B cell (primary cell): ENCODE results near the gene HOXA10. TPM values are rescaled to one million over a fixed set of nuclear protein-coding genes. Genes with fewer than 3 reads are reported as not detected.

Source experiments
- ATAC-seq: fragments of 200-7000 bp; cut with Tn5 transposase; one replicate; pipeline ENCODE4 v1.10.0; 2021; ENCODE audit warnings: low read depth, mild to moderate bottlenecking, moderate number of reproducible peaks, moderate library complexity
- CTCF ChIA-PET: fragments of 350-600 bp; sonication (Branson Sonifier 250); formaldehyde crosslinking; loops from one replicate; lab custom pipeline; 2021; ENCODE audit warnings: antibody characterized with exemption, inconsistent platforms; lab: Charles Lee
- POLR2A ChIA-PET: fragments of 350-600 bp; sonication (Branson Sonifier 250); formaldehyde crosslinking; loops from one replicate; lab custom pipeline; 2021; ENCODE audit warnings: antibody characterized with exemption; lab: Charles Lee
- DNase-seq: peaks from one replicate; pipeline ENCODE4 v3.0.0; 2013
- H2AFZ ChIP-seq: 2 replicates; pipeline ENCODE4 v1.6.1; 2012; ENCODE audit warnings: mild to moderate bottlenecking, low read depth, low read length; ENCODE audit not compliant: insufficient read depth, poor library complexity, severe bottlenecking
- H3K27ac ChIP-seq, 2 donors: 1 replicate in 1 of 2; 2 replicates in 1 of 2; pipeline ENCODE4 v1.5.1; 2012 to 2013; ENCODE audit warnings: low read length in 2 of 2, mild to moderate bottlenecking in 2 of 2, moderate library complexity in 1 of 2
- H3K27me3 ChIP-seq, 4 experiments: fragments of 200-600 bp in 1 of 4; sonication (generic) in 1 of 4; replicated peaks in 1 of 4; 1 replicate in 2 of 4; 2 replicates in 2 of 4; pipeline versions ENCODE4 v1.6.1 to v1.7.0; 2013 to 2016; ENCODE audit warnings: low read length in 3 of 4, mild to moderate bottlenecking in 2 of 4, mixed read lengths in 1 of 4, moderate library complexity in 1 of 4; ENCODE audit not compliant: insufficient read depth in 4 of 4, control insufficient read depth in 3 of 4; ENCODE audit errors: control extremely low read depth in 1 of 4
- H3K36me3 ChIP-seq, 2 experiments: replicated peaks in 1 of 2; 1 replicate in 1 of 2; 2 replicates in 1 of 2; pipeline versions ENCODE4 v1.6.1 to v1.7.1; 2013; ENCODE audit warnings: low read length in 1 of 2; ENCODE audit not compliant: insufficient read depth in 2 of 2, control insufficient read depth in 1 of 2; ENCODE audit errors: control extremely low read depth in 1 of 2, extremely low read depth in 1 of 2
- H3K4me1 ChIP-seq, 2 donors: fragments of 200-600 bp in 1 of 2; sonication (generic) in 1 of 2; 1 replicate in 1 of 2; 2 replicates in 1 of 2; pipeline versions ENCODE4 v1.5.1 to v1.6.1; 2013 to 2017; ENCODE audit warnings: low read length in 2 of 2; ENCODE audit not compliant: control insufficient read depth in 2 of 2, insufficient read depth in 2 of 2
- H3K4me2 ChIP-seq: replicated peaks from 2 replicates; pipeline ENCODE3; 2012; ENCODE audit warnings: mild to moderate bottlenecking, low read depth, low read length; ENCODE audit not compliant: poor library complexity, severe bottlenecking
- H3K4me3 ChIP-seq, 5 experiments: fragments of 200-600 bp in 1 of 5; sonication (generic) in 1 of 5; 1 replicate in 3 of 5; 2 replicates in 2 of 5; pipeline versions ENCODE4 v1.5.1 to v1.7.0; 2011 to 2016; ENCODE audit warnings: low read length in 4 of 5, mild to moderate bottlenecking in 4 of 5, low read depth in 2 of 5, control low read depth in 1 of 5, moderate library complexity in 1 of 5; ENCODE audit not compliant: insufficient read depth in 1 of 5; ENCODE audit errors: control extremely low read depth in 1 of 5, extremely low read depth in 1 of 5
- H3K79me2 ChIP-seq: fragments of 200-600 bp; sonication (generic); one replicate; pipeline ENCODE4 v1.6.0; 2016; ENCODE audit warnings: low read length; ENCODE audit not compliant: control insufficient read depth, insufficient read depth
- H3K9ac ChIP-seq: fragments of 200-600 bp; sonication (generic); 2 replicates; pipeline ENCODE4 v1.6.1; 2017; ENCODE audit warnings: mild to moderate bottlenecking, low read length, moderate library complexity
- H3K9me3 ChIP-seq, 3 donors: one replicate each; pipeline versions ENCODE4 v1.6.1 to v1.7.1; 2013; ENCODE audit warnings: low read length in 2 of 3; ENCODE audit not compliant: control insufficient read depth in 2 of 3, insufficient read depth in 1 of 3; ENCODE audit errors: control extremely low read depth in 1 of 3
- H4K20me1 ChIP-seq: 2 replicates; pipeline ENCODE4 v1.6.0; 2012; ENCODE audit warnings: mild to moderate bottlenecking, low read length; ENCODE audit not compliant: insufficient read depth, control insufficient read depth, poor library complexity, severe bottlenecking
- H3K27ac Mint-ChIP-seq: one replicate; pipeline ENCODE4 v1.8.0; 2021; ENCODE audit warnings: mixed read lengths
- H3K27me3 Mint-ChIP-seq: one replicate; pipeline ENCODE4 v1.8.0; 2021; ENCODE audit warnings: mixed read lengths
- H3K4me1 Mint-ChIP-seq: one replicate; pipeline ENCODE4 v1.8.0; 2021; ENCODE audit warnings: mixed read lengths
- H3K4me3 Mint-ChIP-seq: one replicate; pipeline ENCODE4 v1.8.0; 2021; ENCODE audit warnings: mixed read lengths
- H3K9me3 Mint-ChIP-seq: one replicate; pipeline ENCODE4 v1.8.0; 2022; ENCODE audit warnings: mixed read lengths; ENCODE audit not compliant: insufficient read depth
- CTCF ChIP-seq: fragments of 200-600 bp; IDR thresholded peaks from one replicate; pipeline ENCODE4 v1.8.0; 2022; ENCODE audit warnings: antibody characterized with exemption, mild to moderate bottlenecking
- EZH2 ChIP-seq: IDR thresholded peaks from 2 replicates; pipeline ENCODE4 v1.6.1; 2012; ENCODE audit warnings: borderline replicate concordance, low read depth, mild to moderate bottlenecking, moderate library complexity, low read length; ENCODE audit not compliant: insufficient read depth, poor library complexity, severe bottlenecking
- WGBS: methylation state at CpG from one replicate; pipeline ENCODE4 v1.1.5; 2013; ENCODE audit warnings: missing lambda C conversion rate; ENCODE audit not compliant: insufficient coverage; 5-methylcytosine and 5-hydroxymethylcytosine counted together
- intact Hi-C: fragments of 100-400 bp; cut with micrococcal nuclease; formaldehyde crosslinking; loops from one replicate; pipeline ENCODE4 v1.10.0; 2022
- polyA plus RNA-seq: library from polyadenylated mRNA; depleted of rRNA; stranded (reverse); fragments of >200 nt; gene quantifications from 2 replicates; pipeline ENCODE4 v1.2.3, GENCODE V29; 2012
- total RNA-seq, 2 donors: library from RNA; stranded (reverse); fragments of 120-200 nt in 1 of 2; gene quantifications; 1 replicate in 1 of 2; 2 replicates in 1 of 2; pipeline versions ENCODE4 v1.2.3 to v1.2.4, GENCODE V29; 2013 to 2022

HOXA10 gene
- total and polyA plus RNA-seq, 2 donors (not counting 1 experiment from before 2014, with no cell fraction given), result not detected

- POLR2A ChIA-PET, result no interaction called here
- CTCF ChIA-PET, result no interaction called here
- H3K79me2 ChIP-seq, result no peaks in the 10 kb centered on the region
- intact Hi-C loops, result no loop called here
- DNase-seq, result no peak
- peaks cover 0 to 3% (median 0%) of the 10 kb centered on the region in 3 donors for H3K9me3 ChIP-seq
- TF ChIP-seq CTCF (no peak), EZH2 (no peak)
- H2AFZ ChIP-seq, result no peak overlapping the region
- no peak overlapping the region for H3K4me3 ChIP-seq
- H3K27ac ChIP-seq, result no peak overlapping the region
- no peak overlapping the region for H3K9ac ChIP-seq
- Mint-ChIP-seq H3K27me3 (peaks cover 36% of the 10 kb centered on the region), H3K9me3 (no peaks in the 10 kb centered on the region), H3K27ac (no peak overlapping the region), H3K4me1 (no peaks in the 10 kb centered on the region), H3K4me3 (no peak overlapping the region)
- H3K27me3 ChIP-seq, result peaks cover 0 to 3% (median under 1%) of the 10 kb centered on the region in 4 experiments
- H4K20me1 ChIP-seq, result no peaks in the 10 kb centered on the region
- no peaks in the 10 kb centered on the region for H3K4me1 ChIP-seq
- no peak for ATAC-seq
- no peak overlapping the region for H3K4me2 ChIP-seq
- 96% methylated on average over 12 of the region's 14 CpGs for WGBS
- H3K36me3 ChIP-seq, result no peaks in the 10 kb centered on the region
Observed at GRCh38 chr7:27123007-27123476, 51.1 kb downstream of the HOXA10 start.

- POLR2A ChIA-PET, result no interaction called here
- no peaks in the 10 kb centered on the region for H4K20me1 ChIP-seq
- no peaks in the 10 kb centered on the region for H3K36me3 ChIP-seq
- no peak overlapping the region for H3K27ac ChIP-seq
- Mint-ChIP-seq H3K27ac (no peak overlapping the region), H3K9me3 (no peaks in the 10 kb centered on the region), H3K4me3 (no peak overlapping the region), H3K27me3 (peaks cover 32% of the 10 kb centered on the region), H3K4me1 (no peaks in the 10 kb centered on the region)
- H3K9me3 ChIP-seq, result peaks cover 0 to 3% (median 0%) of the 10 kb centered on the region in 3 donors
- no peak for ATAC-seq
- CTCF ChIA-PET, result no interaction called here
- intact Hi-C loops, result no loop called here
- DNase-seq, result no peak
- H3K27me3 ChIP-seq, result peaks cover 0 to 2% (median 0%) of the 10 kb centered on the region in 4 experiments
- 97% methylated on average over 22 of the region's 42 CpGs for WGBS
- no peaks in the 10 kb centered on the region for H3K79me2 ChIP-seq
- H2AFZ ChIP-seq, result no peak overlapping the region
- no peaks in the 10 kb centered on the region for H3K4me1 ChIP-seq
- no peak overlapping the region for H3K4me3 ChIP-seq
- TF ChIP-seq EZH2 (no peak), CTCF (no peak)
- H3K9ac ChIP-seq, result no peak overlapping the region
- H3K4me2 ChIP-seq, result no peak overlapping the region
Observed at GRCh38 chr7:27122077-27122910, 51.8 kb downstream of the HOXA10 start.
